T-helper 2 cell treated with Interferon-gamma antibody and Interleukin-4, amounts not matched to agents 5 μg/mL and 100 μg/mL, for 36 hours (primary cell): ENCODE results near the gene ILF3.

Source experiments
- DNase-seq: peaks from one replicate; pipeline ENCODE4 v3.0.0; 2021; ENCODE audit warnings: low spot score
- H3K27ac Mint-ChIP-seq: one replicate; pipeline ENCODE4 v1.8.0; 2021; ENCODE audit warnings: mild to moderate bottlenecking, mixed read lengths
- H3K27me3 Mint-ChIP-seq: one replicate; pipeline ENCODE4 v1.8.0; 2021; ENCODE audit warnings: low read depth, mixed read lengths
- H3K36me3 Mint-ChIP-seq: one replicate; pipeline ENCODE4 v1.8.0; 2021; ENCODE audit warnings: low read depth, mixed read lengths
- H3K4me1 Mint-ChIP-seq: one replicate; pipeline ENCODE4 v1.8.0; 2021; ENCODE audit warnings: low read depth, mixed read lengths
- H3K4me3 Mint-ChIP-seq: one replicate; pipeline ENCODE4 v1.8.0; 2022; ENCODE audit warnings: mild to moderate bottlenecking, moderate library complexity, mixed read lengths
- H3K9me3 Mint-ChIP-seq: one replicate; pipeline ENCODE4 v1.8.0; 2021; ENCODE audit warnings: mixed read lengths

Gene ILF3

GRCh38 chr19:10729411-10729810 lies 75.3 kb downstream of the ILF3 start:
- Mint-ChIP-seq H3K27me3 (no peaks in the 10 kb centered on the region), H3K9me3 (no peaks in the 10 kb centered on the region), H3K4me3 (no peak overlapping the region), H3K36me3 (peaks cover 22% of the 10 kb centered on the region), H3K4me1 (peaks cover 37% of the 10 kb centered on the region), H3K27ac (no peak overlapping the region)
- no peak for DNase-seq

- no peak for DNase-seq
- H3K4me1 Mint-ChIP-seq = peaks cover 39% of the 10 kb centered on the region
- H3K4me3 Mint-ChIP-seq = peak overlapping the region; percentile 18
- peak overlapping the region; percentile 83 for H3K27ac Mint-ChIP-seq
- H3K36me3 Mint-ChIP-seq = peaks cover 27% of the 10 kb centered on the region
- no peaks in the 10 kb centered on the region for H3K9me3 Mint-ChIP-seq
- H3K27me3 Mint-ChIP-seq = no peaks in the 10 kb centered on the region
Measured at GRCh38 chr19:10730932-10731331, 76.8 kb downstream of the ILF3 start.

- Mint-ChIP-seq H3K4me3 (no peak overlapping the region), H3K27me3 (no peaks in the 10 kb centered on the region), H3K27ac (no peak overlapping the region), H3K9me3 (peaks cover 8% of the 10 kb centered on the region), H3K4me1 (peaks cover 26% of the 10 kb centered on the region), H3K36me3 (peaks cover 37% of the 10 kb centered on the region)
- no peak for DNase-seq
Measured at GRCh38 chr19:10735741-10736140, 81.6 kb downstream of the ILF3 start.

GRCh38 chr19:10736189-10736588 lies 82.0 kb downstream of the ILF3 start:
- no peak overlapping the region for H3K27ac Mint-ChIP-seq
- no peaks in the 10 kb centered on the region for H3K27me3 Mint-ChIP-seq
- DNase-seq = no peak
- peaks cover 12% of the 10 kb centered on the region for H3K9me3 Mint-ChIP-seq
- H3K4me3 Mint-ChIP-seq = no peak overlapping the region
- peaks cover 42% of the 10 kb centered on the region for H3K36me3 Mint-ChIP-seq
- peaks cover 27% of the 10 kb centered on the region for H3K4me1 Mint-ChIP-seq

- Mint-ChIP-seq H3K27ac (no peak overlapping the region), H3K9me3 (peaks cover 12% of the 10 kb centered on the region), H3K36me3 (peaks cover 47% of the 10 kb centered on the region), H3K4me3 (no peak overlapping the region), H3K4me1 (peaks cover 23% of the 10 kb centered on the region), H3K27me3 (no peaks in the 10 kb centered on the region)
- no peak for DNase-seq
Measured at GRCh38 chr19:10736916-10737551, 82.9 kb downstream of the ILF3 start.

- H3K27ac Mint-ChIP-seq = no peak overlapping the region
- peaks cover 28% of the 10 kb centered on the region for H3K4me1 Mint-ChIP-seq
- H3K4me3 Mint-ChIP-seq = no peak overlapping the region
Measured at GRCh38 chr19:10737722-10738121, 83.6 kb downstream of the ILF3 start.

GRCh38 chr19:10740798-10741197 lies 86.7 kb downstream of the ILF3 start:
- peaks cover 45% of the 10 kb centered on the region for H3K36me3 Mint-ChIP-seq
- no peaks in the 10 kb centered on the region for H3K27me3 Mint-ChIP-seq
- H3K4me3 Mint-ChIP-seq = no peak overlapping the region
- no peak for DNase-seq
- peaks cover 12% of the 10 kb centered on the region for H3K9me3 Mint-ChIP-seq
- no peak overlapping the region for H3K27ac Mint-ChIP-seq
- H3K4me1 Mint-ChIP-seq = peaks cover 29% of the 10 kb centered on the region

More at GRCh38 chr19:10737722-10738121, 83.6 kb downstream of the ILF3 start:
- DNase-seq = no peak
- Mint-ChIP-seq H3K27me3 (no peaks in the 10 kb centered on the region), H3K36me3 (peaks cover 48% of the 10 kb centered on the region), H3K9me3 (peaks cover 12% of the 10 kb centered on the region)
